Epithelial cell of proximal tubule (primary cell): ENCODE data around the gene SLC16A10. TPM values are rescaled to one million over a fixed set of nuclear protein-coding genes. Genes with fewer than 3 reads are reported as not detected.

ENCODE experiments used
- DNase-seq: peaks from one replicate; pipeline ENCODE4 v3.0.0-alpha.2; 2011; ENCODE audit warnings: low read depth
- H3K4me3 ChIP-seq: 2 replicates; pipeline ENCODE4 v1.5.1; 2011; ENCODE audit warnings: low read depth, mild to moderate bottlenecking, low read length
- total RNA-seq: library from RNA; depleted of rRNA; stranded (reverse); fragments of >200 nt; gene quantifications from 2 replicates; pipeline ENCODE4 v1.2.3, GENCODE V29; 2015
- TF ChIP-seq, protein P1 (sequence below): conservative IDR thresholded peaks from 2 replicates; pipeline ENCODE4 v1.5.1; 2012; ENCODE audit warnings: low read depth, mild to moderate bottlenecking, low read length

Gene SLC16A10
- total RNA-seq, 1 donor from 2014 or later = 0.63 TPM

DNA sequence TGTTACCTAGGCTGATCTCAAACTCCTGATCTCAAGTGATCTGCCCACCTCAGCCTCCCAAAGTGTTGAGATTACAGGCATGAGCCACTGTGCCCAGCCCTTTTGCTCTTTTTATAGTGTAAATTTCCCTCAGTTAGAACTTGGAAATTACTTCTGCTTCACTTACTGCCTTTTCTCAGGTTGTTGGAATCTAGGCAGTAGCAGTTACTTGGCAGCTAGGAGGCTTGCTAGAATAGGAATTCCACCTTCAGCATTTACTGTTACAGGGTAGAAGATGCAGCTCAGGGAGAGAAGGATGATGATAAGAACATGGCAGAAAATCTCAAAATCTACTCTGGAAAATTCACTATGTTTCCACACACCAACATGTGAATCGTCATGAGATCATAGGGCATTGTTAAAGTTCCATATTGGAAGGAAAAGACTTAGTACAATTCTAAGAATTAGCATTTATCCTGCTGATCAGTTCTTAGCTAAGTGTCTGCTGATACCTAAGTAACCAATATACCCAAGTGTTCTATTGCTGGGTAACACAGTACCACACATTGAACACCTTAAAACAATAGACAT, 182.2 kb downstream of the SLC16A10 start:
- no peak overlapping the region for H3K4me3 ChIP-seq
- no peak for DNase-seq
- TF ChIP-seq, protein P1, sequence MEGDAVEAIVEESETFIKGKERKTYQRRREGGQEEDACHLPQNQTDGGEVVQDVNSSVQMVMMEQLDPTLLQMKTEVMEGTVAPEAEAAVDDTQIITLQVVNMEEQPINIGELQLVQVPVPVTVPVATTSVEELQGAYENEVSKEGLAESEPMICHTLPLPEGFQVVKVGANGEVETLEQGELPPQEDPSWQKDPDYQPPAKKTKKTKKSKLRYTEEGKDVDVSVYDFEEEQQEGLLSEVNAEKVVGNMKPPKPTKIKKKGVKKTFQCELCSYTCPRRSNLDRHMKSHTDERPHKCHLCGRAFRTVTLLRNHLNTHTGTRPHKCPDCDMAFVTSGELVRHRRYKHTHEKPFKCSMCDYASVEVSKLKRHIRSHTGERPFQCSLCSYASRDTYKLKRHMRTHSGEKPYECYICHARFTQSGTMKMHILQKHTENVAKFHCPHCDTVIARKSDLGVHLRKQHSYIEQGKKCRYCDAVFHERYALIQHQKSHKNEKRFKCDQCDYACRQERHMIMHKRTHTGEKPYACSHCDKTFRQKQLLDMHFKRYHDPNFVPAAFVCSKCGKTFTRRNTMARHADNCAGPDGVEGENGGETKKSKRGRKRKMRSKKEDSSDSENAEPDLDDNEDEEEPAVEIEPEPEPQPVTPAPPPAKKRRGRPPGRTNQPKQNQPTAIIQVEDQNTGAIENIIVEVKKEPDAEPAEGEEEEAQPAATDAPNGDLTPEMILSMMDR = no peak

DNA sequence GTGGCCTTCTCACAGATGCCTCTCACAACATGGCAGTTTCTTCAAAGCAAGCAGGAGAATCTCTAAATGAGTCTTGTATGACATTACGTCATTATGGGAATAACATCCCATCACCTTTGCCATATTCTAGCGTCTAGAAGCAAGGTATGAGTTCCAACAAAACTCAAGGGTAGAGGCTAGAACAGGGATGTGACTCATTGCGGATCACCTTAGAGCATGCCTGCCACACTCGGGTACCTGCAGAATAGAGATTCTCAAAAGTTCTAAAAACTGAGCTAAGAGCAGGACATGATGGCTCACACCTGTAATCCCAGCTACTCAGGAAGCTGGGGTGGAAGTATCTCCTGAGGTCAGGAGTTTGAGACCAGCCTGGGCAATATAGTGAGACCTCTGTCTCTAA, 182.8 kb downstream of the SLC16A10 start:
- DNase-seq = no peak
- no peak overlapping the region for H3K4me3 ChIP-seq
- TF ChIP-seq, protein P1 = no peak

DNA sequence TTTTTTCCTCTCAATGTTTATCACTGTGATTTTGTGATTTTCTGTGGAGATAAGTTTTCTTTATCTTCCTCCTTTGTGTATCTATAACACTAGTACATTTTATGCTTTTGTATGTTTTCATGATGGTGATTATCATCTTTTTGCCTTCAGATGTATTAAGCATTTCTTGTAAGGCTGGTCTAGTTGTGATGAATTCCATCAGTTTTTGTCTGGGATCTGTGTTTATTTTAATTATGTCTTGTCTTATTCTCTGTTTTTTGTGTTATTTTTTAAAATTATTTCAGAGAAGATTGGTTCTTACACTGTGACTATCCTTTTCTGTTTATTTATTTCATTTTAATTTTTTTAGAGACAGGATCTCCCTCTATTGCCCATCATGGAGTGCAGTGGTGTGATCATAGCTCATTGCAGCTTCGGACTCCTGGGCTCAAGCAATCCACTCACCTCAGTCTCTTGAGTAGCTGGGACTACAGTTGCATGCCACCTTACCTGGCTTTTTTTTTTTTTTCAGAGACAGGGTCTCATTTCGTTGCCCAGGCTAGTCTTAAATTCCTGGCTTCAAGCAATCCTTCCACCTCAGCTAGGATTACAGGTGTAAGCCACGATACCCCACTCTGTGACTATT, 187.4 kb downstream of the SLC16A10 start:
- TF ChIP-seq, protein P1 = no peak
- DNase-seq = no peak
- no peak overlapping the region for H3K4me3 ChIP-seq

DNA sequence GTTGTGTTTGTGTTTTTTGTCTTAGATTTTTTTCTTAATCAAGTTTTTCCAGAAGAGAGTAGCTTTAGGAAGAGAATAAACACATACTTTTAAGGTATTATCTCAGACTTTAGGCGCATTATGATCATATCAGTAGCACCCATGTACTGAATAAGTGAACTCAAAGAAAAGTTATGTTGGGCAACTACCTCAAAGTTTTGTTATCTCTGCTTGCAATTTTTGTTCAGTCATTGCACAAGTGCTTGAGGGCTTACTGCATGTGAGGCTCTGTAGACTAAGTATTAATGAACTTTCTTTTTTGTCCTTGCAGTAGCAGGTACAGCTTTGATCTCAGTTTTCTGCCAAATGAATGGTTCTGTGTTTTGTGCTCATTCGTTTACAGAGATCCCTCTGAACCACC, 189.0 kb downstream of the SLC16A10 start:
- DNase-seq = no peak
- no peak overlapping the region for H3K4me3 ChIP-seq
- TF ChIP-seq, protein P1 = no peak

DNA sequence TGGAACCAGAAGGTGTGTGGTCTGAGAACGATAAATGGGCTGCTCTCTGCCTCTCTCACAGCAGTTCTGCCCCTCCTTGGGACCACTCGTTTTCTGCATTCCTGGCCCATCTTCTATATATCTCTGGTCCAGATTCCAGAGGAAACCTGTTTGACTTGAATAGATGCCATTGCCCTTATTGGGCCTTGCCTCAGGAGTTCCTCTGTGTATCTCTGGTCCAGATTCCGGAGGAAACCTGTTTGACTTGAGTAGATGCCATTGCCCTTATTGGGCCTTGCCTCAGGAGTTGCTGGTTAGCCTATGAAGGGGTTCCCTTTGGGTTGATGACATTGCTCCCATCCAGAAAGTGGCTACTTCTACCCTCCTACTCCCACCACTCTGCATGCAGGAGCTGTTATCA, 189.4 kb downstream of the SLC16A10 start:
- no peak overlapping the region for H3K4me3 ChIP-seq
- DNase-seq = no peak
- TF ChIP-seq, protein P1 = no peak

DNA sequence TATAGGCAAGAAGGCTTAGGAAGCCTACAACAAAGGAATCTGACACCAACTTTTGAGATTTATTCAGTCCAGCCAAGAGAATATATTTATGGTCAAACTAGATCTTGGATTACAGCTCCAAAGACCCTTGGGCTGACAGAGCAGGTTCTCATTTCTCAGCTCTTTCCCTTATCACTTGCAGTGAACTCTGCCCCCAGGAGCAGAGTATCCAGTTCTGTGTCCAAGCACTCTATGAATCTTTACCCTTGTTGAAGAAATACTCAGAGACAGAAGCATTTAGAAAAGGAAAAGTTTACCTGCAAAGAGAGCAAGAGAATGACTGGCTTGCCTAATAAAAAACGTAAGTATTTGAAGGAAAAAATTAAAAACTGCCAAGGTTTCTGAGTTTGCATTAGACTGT, 190.5 kb downstream of the SLC16A10 start:
- no peak for DNase-seq
- H3K4me3 ChIP-seq = no peak overlapping the region
- TF ChIP-seq, protein P1 = no peak

DNA sequence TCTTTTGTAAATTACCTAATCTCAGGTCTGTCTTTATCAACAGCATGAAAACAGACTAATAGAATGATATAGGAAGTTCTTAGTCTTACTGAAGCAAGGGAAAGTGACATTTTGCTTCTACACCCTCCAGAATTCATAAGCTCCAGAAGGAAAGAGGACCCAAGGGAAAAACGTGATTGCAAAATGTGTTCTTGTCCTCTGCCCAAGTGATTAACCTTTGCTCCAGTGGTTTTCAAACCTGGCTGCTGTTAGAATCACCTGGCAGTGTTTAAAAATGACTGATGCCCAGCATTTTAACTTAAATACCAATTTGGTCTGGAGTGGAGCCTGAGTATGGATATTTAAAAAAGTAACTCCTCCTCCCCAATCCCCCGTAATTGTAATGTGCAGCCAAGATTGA, 191.4 kb downstream of the SLC16A10 start:
- no peak for DNase-seq
- no peak overlapping the region for H3K4me3 ChIP-seq
- TF ChIP-seq, protein P1 = no peak
